ENCODE measurements around the gene ZBTB40. TPM values are rescaled to one million over a fixed set of nuclear protein-coding genes. Genes with fewer than 3 reads are reported as not detected.

Gene ZBTB40, protein sequence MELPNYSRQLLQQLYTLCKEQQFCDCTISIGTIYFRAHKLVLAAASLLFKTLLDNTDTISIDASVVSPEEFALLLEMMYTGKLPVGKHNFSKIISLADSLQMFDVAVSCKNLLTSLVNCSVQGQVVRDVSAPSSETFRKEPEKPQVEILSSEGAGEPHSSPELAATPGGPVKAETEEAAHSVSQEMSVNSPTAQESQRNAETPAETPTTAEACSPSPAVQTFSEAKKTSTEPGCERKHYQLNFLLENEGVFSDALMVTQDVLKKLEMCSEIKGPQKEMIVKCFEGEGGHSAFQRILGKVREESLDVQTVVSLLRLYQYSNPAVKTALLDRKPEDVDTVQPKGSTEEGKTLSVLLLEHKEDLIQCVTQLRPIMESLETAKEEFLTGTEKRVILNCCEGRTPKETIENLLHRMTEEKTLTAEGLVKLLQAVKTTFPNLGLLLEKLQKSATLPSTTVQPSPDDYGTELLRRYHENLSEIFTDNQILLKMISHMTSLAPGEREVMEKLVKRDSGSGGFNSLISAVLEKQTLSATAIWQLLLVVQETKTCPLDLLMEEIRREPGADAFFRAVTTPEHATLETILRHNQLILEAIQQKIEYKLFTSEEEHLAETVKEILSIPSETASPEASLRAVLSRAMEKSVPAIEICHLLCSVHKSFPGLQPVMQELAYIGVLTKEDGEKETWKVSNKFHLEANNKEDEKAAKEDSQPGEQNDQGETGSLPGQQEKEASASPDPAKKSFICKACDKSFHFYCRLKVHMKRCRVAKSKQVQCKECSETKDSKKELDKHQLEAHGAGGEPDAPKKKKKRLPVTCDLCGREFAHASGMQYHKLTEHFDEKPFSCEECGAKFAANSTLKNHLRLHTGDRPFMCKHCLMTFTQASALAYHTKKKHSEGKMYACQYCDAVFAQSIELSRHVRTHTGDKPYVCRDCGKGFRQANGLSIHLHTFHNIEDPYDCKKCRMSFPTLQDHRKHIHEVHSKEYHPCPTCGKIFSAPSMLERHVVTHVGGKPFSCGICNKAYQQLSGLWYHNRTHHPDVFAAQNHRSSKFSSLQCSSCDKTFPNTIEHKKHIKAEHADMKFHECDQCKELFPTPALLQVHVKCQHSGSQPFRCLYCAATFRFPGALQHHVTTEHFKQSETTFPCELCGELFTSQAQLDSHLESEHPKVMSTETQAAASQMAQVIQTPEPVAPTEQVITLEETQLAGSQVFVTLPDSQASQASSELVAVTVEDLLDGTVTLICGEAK
- 10.0 and 11.2 TPM in 2 replicates for total RNA-seq (2014; rRNA removed; shearing (Covaris generic); ENCODE audit: low replicate concordance)

DNA sequence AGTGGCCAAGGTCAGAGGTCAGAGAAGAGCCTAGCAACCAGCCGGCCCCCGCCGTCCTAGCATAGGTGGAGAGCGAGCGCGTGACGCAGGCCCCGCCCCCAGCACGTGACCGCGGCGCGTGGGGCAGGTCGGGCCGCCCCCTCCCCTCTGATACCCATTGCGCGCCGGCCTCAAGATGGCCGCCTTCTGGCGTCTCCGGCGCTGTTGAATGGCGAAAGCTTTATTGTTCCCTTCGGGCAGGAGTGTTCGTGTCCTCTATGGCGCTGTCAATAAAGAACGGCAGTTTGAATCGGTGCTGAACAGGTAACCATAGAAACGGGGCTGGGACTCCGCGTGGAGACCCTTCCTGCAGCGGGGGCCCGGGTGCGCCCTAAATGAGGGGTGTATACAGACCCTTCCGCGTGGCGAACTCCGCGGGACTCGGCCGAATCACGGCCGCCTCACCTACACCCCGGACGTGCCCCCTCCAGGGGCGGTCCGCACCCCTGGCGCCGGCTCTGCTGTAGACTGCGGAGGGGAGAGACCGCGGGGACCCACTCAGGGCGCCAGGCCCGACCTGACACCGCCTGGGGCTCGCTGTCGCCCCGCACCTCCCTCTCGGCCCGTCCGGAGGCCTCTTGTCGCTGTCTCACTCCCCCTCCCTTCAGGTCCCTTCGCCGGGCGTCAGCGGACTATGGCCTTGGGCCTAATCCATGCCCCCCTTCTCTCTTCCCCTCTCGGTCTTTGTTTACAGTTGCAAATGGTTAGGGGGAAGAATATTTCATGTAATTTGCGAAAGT is at the start of gene ZBTB40:
Gene ZBTB40, plus strand, starts transcription at position 150 of the 779 bp plus-strand sequence. CDS start 38,098 bp downstream, outside the sequence.
- DNase-seq = peak; percentile 97
- H3K36me3 ChIP-seq = no peaks in the 10 kb centered on the region; the same call in 1 of the 2 replicates
- H3K4me3 ChIP-seq = peak within 1 kb of the TSS; percentile 93
- no peaks in the 10 kb centered on the region for H3K27me3 ChIP-seq
- H3K9me3 ChIP-seq = no peaks in the 10 kb centered on the region

DNA sequence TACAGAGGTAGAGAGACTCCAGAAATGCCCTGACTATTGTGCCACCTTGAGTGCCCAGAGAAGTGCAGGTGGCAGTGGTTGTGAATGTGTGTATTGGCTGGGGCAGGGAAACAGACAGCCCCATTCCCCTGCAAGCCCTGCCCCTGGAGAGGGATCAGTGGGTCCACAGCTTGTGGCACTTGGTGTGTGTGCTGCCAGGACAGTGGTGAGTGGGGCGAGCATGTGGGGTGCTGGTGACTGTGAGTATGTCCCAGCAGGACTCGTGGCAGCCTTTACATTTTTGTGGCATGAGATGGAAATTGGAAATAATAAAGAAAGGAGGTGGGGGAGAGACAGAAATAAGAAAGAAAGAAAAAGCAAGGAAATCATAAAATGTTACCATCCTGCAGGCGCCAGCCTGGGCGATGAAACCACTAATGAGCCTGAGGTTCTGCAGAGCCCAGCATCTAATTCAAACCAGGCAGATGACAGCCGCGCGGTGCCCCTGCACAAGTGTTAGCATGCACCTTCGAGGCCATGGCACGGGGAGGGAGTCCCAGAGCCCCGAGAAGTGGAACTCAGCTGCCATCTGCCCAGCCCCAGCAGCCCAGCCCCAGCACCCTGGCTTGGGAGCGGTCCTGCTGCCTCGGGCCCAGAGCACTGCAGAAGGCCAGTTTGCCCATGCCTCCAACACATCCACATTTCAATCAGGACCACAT is 49.1 kb upstream of the ZBTB40 start:
- no peak for DNase-seq
- Histone ChIP-seq H3K9me3 (no peaks in the 10 kb centered on the region), H3K27me3 (peaks cover 10% of the 10 kb centered on the region), H3K4me3 (no peak overlapping the region), H3K36me3 (no peaks in the 10 kb centered on the region)

DNA sequence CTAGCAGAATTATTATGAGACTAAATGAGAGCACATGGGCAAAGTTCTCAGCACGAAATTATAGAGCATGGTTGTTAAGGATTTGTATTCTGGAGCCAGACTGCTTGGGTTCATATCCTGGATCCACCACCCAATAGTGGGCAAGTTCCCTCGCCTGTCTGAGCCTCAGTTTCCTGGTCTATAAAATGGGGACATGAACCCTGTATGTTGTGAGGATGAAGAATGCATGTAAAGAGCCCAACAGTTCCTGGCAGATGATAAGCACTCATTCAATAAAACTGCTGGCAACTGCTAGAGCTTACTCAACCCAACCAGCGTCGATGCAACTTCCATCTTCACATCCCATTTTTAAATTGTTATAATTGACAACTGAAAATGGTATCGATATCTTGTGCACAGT is 47.2 kb upstream of the ZBTB40 start:
- Histone ChIP-seq H3K27me3 (peaks cover 10% of the 10 kb centered on the region), H3K4me3 (no peak overlapping the region), H3K9me3 (no peaks in the 10 kb centered on the region), H3K36me3 (no peaks in the 10 kb centered on the region)
- DNase-seq = no peak

DNA sequence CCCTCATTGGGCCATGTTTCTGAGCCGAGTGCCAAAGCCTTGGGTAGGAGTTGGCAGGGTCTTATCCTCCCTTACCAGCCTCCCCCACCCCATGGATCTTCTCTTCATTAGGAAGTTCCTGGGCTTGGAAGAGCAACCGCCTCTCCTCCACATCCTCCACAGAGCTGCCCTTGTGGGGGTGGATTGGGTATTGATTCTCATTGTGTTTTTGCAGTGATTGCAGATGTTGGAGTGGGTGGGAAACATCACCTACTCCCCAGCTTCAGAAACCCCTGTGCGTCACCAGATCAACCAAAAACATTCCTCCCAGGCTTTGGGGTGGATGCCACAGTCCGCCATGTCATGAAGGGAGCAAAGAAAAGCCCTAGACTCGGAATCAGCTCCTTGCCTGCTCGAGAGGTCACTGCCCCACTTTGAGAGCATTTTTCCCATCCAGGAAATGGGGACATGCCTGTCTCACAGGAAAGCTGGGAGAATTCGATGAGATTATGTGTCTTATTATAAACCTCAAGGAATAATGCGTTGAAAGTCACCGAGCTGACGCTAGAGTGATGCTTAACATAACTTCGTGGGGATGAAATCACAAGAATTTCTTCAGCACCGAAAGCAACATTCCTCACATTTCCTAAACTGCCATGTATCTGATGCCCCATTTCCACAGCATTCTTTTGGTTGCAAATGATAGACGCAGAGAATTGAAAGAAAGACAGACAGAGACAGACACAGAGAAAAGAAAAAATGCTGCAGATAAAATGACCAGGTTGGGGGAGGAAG is 44.7 kb upstream of the ZBTB40 start:
- Histone ChIP-seq H3K27me3 (peaks cover 10% of the 10 kb centered on the region), H3K4me3 (no peak overlapping the region), H3K9me3 (no peaks in the 10 kb centered on the region), H3K36me3 (no peaks in the 10 kb centered on the region)
- DNase-seq = no peak

DNA sequence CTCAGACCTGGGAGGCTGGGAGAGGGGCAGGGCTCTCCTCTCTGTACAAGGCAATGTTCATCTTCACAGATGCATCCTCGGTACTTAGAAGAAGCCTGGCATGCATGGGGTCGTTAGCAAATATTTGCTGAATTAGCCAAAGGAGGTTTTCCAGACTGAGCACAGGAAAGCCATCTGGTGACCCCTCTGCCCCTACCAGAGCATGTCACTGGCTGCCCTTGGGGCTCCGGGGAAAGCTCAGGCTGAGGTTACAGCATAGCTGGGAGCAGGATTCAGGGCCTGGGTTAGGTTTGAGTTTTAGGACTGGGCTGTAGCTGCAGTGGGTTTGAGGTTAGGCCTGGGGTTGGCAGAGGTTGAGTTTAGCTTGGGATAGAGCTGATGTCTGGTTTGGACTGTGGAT is 43.4 kb upstream of the ZBTB40 start:
- Histone ChIP-seq H3K4me3 (no peak overlapping the region), H3K36me3 (no peaks in the 10 kb centered on the region), H3K27me3 (peaks cover 10% of the 10 kb centered on the region), H3K9me3 (no peaks in the 10 kb centered on the region)
- no peak for DNase-seq

DNA sequence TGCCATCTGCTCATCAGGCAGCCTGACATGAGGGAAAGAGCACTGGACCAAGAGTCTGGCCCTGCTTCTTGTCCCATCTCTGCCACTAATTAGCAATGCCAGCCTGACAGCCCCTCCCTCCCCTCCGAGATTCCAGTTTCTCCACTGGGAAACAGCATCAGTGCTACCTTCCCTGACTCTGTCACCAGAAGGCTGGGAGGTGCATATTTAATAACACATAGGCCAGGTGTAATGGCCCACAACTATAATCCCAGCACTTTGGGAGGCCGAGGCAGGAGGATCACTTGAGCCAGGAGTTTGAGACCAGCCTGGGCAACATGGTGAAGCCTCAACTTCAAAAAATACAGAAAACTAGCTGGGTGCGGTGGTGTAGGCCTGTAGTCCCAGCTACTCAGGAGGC is 41.2 kb upstream of the ZBTB40 start:
- H3K27me3 ChIP-seq = peaks cover 4% of the 10 kb centered on the region; the same call in 1 of the 2 replicates
- DNase-seq = no peak
- H3K36me3 ChIP-seq = no peaks in the 10 kb centered on the region
- H3K9me3 ChIP-seq = no peaks in the 10 kb centered on the region
- no peak overlapping the region for H3K4me3 ChIP-seq

DNA sequence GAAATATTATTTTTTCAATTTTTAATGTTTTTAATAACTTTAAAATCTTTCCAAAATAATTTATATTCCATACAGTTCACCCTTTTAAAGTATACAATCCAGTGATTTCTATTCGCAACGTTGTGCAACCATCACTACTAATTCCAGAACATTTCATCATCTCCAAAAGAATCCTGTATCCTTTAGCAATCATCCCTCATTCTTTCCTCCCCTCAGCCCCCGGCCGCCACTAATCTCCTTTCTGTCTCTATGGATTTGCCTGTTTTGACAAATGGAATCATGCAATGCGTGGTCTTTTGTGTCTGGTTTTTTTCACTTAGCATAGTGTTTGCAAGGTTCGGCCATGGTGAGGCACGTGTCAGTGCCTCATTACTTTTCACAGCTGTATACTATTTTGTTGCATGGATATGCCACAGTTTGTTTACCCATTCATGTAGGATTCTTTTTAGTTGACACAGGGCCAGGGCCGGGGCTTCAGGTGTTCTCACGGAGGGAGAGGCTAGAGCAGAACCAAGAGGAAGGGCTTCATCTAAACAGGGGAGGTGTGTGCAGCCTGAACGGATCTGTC is 40.6 kb upstream of the ZBTB40 start:
- DNase-seq = no peak
- H3K4me3 ChIP-seq = no peak overlapping the region
- no peaks in the 10 kb centered on the region for H3K36me3 ChIP-seq
- no peaks in the 10 kb centered on the region for H3K27me3 ChIP-seq
- H3K9me3 ChIP-seq = no peaks in the 10 kb centered on the region

DNA sequence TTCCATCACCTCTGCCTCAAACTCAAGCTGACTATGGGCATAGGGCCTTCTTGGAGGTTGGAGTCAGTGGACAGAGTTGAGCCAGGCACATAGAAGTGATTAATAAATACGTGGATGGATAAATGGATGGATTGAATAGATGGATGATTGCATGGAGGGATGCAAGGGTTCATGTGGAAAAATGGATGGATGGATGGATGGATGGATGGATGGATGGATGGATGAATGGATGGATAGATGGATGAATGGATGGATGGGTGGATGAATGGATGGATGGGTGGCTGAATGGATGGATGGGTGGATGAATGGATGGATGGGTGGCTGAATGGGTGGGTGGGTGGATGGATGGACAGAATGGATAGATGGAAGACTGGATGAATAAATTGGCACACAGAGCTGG is 40.1 kb upstream of the ZBTB40 start:
- H3K36me3 ChIP-seq = no peaks in the 10 kb centered on the region
- DNase-seq = no peak
- H3K27me3 ChIP-seq = no peaks in the 10 kb centered on the region
- H3K4me3 ChIP-seq = no peak overlapping the region
- H3K9me3 ChIP-seq = no peaks in the 10 kb centered on the region

DNA sequence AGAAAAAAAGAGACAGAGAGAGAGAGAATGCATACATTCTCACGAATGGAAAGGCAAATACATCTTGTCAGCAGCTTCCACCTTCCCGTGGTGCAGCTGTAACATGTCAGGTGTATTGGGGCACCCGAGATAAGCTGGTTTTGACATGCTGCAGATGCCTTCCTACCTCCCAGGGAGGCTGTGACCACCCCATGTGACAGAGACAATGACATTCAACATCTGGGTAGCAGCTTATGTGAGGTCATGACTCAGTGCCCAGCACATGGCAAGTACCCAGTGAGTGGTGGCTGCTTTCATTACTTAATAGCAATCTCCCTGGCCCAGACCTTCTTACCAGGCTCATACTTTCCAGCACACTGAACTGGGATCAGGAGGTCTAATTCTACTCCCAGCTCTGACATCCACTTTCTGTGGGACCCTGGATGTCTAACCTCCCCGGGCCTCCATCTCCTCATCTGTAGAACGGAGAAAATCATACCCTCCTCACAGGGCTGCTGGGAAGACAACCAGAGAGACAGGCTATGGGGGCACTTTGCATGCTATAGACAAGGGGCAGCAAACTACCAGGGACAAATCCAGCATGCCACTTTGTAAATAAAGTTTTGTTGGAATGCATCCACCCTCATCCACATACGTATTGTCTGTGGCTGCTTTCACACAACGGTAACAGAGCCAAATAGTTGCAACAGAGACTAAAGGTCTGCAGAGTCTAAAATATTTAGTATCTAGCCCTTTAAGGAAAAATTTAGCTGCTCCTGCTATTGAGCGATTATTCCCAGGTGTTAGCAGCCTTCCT is 38.5 kb upstream of the ZBTB40 start:
- H3K9me3 ChIP-seq = no peaks in the 10 kb centered on the region
- H3K4me3 ChIP-seq = no peak overlapping the region
- H3K36me3 ChIP-seq = no peaks in the 10 kb centered on the region
- DNase-seq = peak; percentile 44
- H3K27me3 ChIP-seq = no peaks in the 10 kb centered on the region

DNA sequence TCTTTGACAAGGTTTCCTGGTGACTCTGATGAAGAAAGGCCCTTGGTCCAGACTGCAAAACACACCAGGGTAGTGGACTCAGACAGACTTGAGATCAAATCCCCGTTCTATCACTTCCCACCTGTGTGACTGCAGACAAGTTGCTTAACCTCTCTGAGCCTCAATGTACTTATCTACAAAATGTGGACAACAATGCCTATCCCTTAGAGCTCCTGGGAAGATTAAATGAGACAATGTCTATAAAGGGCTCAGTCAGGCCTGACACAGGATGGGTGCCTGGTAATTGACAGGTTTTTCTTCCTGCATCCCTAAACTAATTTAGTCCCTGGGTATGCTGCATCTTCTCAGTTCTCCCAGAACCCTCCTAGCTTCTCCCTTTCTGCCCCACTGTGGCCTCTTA is 37.9 kb upstream of the ZBTB40 start:
- DNase-seq = no peak
- H3K4me3 ChIP-seq = no peak overlapping the region

DNA sequence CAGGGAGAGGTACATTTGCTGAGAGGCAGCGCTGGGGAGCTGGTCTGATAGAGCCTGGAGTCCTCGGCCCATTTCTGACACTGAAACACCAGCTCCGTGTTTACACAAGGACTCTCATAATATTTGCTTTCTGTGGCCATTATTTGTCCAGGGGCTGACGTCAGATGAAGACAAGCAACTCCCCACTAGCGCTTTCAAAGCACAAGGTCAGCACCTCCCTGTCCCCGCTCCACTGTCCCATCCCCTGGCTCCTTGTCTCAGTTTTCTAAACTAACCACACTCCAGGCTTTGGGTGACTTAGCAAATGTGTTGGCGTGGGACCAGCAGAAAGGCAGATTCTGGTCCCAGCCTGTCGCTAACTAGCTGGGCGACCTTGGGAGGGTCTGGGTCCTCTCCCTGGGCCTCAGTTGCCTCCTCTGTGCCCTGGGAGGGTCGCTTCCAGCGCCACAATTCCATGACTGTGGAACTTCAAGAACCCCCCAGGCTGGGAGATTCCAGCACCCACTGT is 37.4 kb upstream of the ZBTB40 start:
- Histone ChIP-seq H3K36me3 (no peaks in the 10 kb centered on the region), H3K4me3 (no peak overlapping the region), H3K9me3 (no peaks in the 10 kb centered on the region), H3K27me3 (no peaks in the 10 kb centered on the region)
- DNase-seq = no peak

More for the DNA sequence above, 37.9 kb upstream of the ZBTB40 start:
- Histone ChIP-seq H3K27me3 (no peaks in the 10 kb centered on the region), H3K36me3 (no peaks in the 10 kb centered on the region), H3K9me3 (no peaks in the 10 kb centered on the region)

DNA sequence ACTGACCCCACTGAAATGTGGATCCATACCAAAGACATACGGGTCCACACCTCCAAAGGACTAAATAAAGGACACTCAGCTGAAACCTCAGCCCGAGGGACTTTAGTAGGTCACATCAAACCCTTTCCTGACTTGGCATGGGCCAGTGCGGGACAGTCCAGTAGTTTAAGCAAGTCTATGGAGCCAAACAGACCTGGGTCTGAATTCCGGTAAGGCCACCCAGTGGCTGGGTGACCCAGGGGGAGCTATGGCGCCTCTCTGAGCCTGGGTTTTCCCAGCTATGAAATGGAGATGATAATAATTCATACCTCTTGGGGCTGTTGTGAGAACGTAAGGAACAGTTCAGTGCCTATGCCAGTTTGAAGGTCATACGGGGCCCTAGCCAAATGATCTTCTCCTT is 36.2 kb upstream of the ZBTB40 start:
- no peak overlapping the region for H3K4me3 ChIP-seq
- DNase-seq = no peak
- no peaks in the 10 kb centered on the region for H3K27me3 ChIP-seq
- no peaks in the 10 kb centered on the region for H3K9me3 ChIP-seq
- no peaks in the 10 kb centered on the region for H3K36me3 ChIP-seq

DNA sequence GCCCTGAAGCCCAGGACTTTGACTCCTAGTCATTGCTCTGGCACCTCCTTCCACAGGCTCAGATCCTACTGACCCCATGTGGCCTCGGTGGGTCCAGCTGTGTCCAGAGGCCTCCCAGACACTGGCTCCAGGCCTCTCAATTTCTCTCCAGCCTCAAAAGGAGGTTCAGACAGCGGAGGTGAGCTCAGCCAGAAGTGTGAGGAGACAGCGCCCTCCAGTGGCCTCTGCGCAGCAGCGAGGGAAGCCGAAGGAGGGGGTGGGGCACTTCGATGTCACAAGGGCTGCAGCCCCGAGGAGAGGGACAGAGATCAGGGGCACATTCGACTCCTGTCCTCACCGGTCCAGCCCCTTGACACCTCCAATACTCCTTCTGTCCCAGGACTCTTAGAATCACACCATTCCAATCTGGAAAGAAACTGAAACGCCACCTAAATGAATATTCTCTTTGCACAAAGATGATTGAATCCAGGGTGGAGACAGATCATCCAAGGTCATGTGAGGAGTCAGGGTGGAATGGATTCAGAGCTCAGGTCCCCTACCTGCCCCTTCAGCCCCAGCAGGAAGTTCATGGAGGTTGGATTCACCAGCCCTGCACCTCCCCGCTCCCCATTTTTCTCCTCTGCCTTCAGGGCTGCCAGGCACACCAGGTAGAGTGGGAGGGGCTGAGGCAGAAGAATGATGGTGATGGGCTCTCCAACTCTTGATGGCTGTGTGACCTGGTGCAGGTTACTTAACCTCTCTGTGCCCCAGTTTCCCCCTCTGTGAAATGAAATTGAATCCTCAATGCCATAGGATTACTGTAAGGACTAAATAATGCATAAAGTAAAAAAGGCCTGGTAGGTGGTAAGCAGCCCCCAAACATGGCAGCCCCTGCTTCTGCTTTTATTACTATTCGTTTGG is 34.8 kb upstream of the ZBTB40 start:
- Histone ChIP-seq H3K9me3 (no peaks in the 10 kb centered on the region), H3K36me3 (no peaks in the 10 kb centered on the region), H3K4me3 (no peak overlapping the region), H3K27me3 (no peaks in the 10 kb centered on the region; the same call in 1 of the 2 replicates)
- DNase-seq = peak; percentile 56

All from MG63 (cell line).